HEK293 (cell line): ENCODE measurements around the gene CYTH4.

Source experiments
- CTCF ChIP-seq: fragments of 450-650 bp; formaldehyde crosslinking; IDR thresholded peaks from 2 replicates; pipeline ENCODE4 v1.5.1; 2016; ENCODE audit warnings: missing biosample characterization, missing genetic modification characterization
- HOXA7 ChIP-seq: sonication (generic); formaldehyde crosslinking; IDR thresholded peaks from 2 replicates; pipeline ENCODE4 v1.8.1; 2022; ENCODE audit warnings: missing genetic modification reagents, borderline replicate concordance
- KLF1 ChIP-seq: fragments of 450-650 bp; formaldehyde crosslinking; IDR thresholded peaks from 2 replicates; pipeline ENCODE4 v1.5.1; 2016; ENCODE audit warnings: missing biosample characterization, missing genetic modification characterization
- OSR2 ChIP-seq: fragments of 450-650 bp; formaldehyde crosslinking; IDR thresholded peaks from 2 replicates; pipeline ENCODE4 v1.5.1; 2016; ENCODE audit warnings: missing biosample characterization, missing genetic modification characterization
- PBX3 ChIP-seq: sonication (generic); formaldehyde crosslinking; IDR thresholded peaks from 2 replicates; pipeline ENCODE4 v1.8.1; 2022; ENCODE audit warnings: mild to moderate bottlenecking, moderate library complexity, missing genetic modification reagents
- RBAK ChIP-seq: fragments of 450-650 bp; formaldehyde crosslinking; IDR thresholded peaks from 2 replicates; pipeline ENCODE4 v1.5.1; 2016; ENCODE audit warnings: missing biosample characterization, missing genetic modification characterization
- SP2 ChIP-seq: fragments of 450-650 bp; formaldehyde crosslinking; IDR thresholded peaks from 2 replicates; pipeline ENCODE4 v1.5.1; 2016; ENCODE audit warnings: missing biosample characterization, missing genetic modification characterization
- SP7 ChIP-seq: fragments of 450-650 bp; formaldehyde crosslinking; IDR thresholded peaks from 2 replicates; pipeline ENCODE4 v1.5.1; 2016; ENCODE audit warnings: missing biosample characterization, missing genetic modification characterization
- ZNF214 ChIP-seq: fragments of 450-650 bp; formaldehyde crosslinking; IDR thresholded peaks from 2 replicates; pipeline ENCODE4 v1.5.1; 2017; ENCODE audit warnings: missing biosample characterization, mild to moderate bottlenecking, missing genetic modification characterization, borderline replicate concordance
- ZNF354C ChIP-seq: fragments of 450-650 bp; formaldehyde crosslinking; IDR thresholded peaks from 2 replicates; pipeline ENCODE4 v1.5.1; 2016; ENCODE audit warnings: missing biosample characterization, missing genetic modification characterization, low read depth, borderline replicate concordance
- ZNF513 ChIP-seq: fragments of 450-650 bp; IDR thresholded peaks from 2 replicates; pipeline ENCODE4 v1.5.1; 2018; ENCODE audit warnings: missing biosample characterization, missing genetic modification characterization
- ZNF585B ChIP-seq: fragments of 450-650 bp; formaldehyde crosslinking; IDR thresholded peaks from 2 replicates; pipeline ENCODE4 v1.5.1; 2016; ENCODE audit warnings: missing biosample characterization, missing genetic modification characterization

DNA sequence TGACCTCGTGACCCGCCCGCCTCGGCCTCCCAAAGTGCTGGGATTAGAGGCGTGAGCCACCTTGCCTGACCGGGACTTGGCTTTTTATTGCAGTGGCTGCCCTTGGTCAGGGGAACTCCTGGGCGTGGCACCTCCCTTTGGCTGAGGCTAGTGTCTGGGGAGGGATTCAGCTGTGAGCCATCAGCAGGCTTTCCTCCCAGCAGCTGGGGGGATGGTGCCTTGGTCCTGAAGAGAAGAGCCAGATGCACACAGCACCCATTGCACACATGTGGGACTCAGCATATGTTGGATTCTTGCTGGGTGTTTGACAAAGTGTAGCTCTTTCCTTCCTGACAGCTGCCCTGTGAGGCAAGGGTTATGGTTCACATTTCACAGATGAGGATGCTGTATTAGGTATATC, 8.4 kb downstream of the CYTH4 start:
- TF ChIP-seq PBX3 (CRISPR knock-in tag) = no peak
- TF ChIP-seq CTCF = no peak
- no peak for TF ChIP-seq RBAK (tag by site-specific recombination)
- no peak for TF ChIP-seq HOXA7
- TF ChIP-seq ZNF513 (tag by site-specific recombination) = no peak
- TF ChIP-seq ZNF354C (tag by site-specific recombination) = no peak
- no peak for TF ChIP-seq KLF1 (tag by site-specific recombination)
- TF ChIP-seq SP2 (tag by site-specific recombination) = no peak
- no peak for TF ChIP-seq OSR2 (tag by site-specific recombination)
- no peak for TF ChIP-seq SP7 (tag by site-specific recombination)
- TF ChIP-seq ZNF214 (tag by site-specific recombination) = no peak
- no peak for TF ChIP-seq ZNF585B (tag by site-specific recombination)
